Thyroid gland (tissue), 4 donors: ENCODE data around the gene ABCC11.

ENCODE experiments used
- POLR2A ChIP-seq, 2 donors: fragments of 450-650 bp; IDR thresholded peaks; one replicate each; pipeline ENCODE4 v1.6.1; 2017; ENCODE audit warnings: antibody characterized with exemption in 2 of 2, mild to moderate bottlenecking in 2 of 2, moderate library complexity in 1 of 2
- TF ChIP-seq, protein P1 (sequence below), 6 experiments: fragments of 200-600 bp in 3 of 6; fragments of 450-650 bp in 3 of 6; sonication (generic) in 3 of 6; IDR thresholded peaks; one replicate each; pipeline ENCODE4 v1.5.1; 2016 to 2019; ENCODE audit warnings: antibody characterized with exemption in 6 of 6, mild to moderate bottlenecking in 2 of 6, inconsistent platforms in 1 of 6, moderate library complexity in 1 of 6

DNA sequence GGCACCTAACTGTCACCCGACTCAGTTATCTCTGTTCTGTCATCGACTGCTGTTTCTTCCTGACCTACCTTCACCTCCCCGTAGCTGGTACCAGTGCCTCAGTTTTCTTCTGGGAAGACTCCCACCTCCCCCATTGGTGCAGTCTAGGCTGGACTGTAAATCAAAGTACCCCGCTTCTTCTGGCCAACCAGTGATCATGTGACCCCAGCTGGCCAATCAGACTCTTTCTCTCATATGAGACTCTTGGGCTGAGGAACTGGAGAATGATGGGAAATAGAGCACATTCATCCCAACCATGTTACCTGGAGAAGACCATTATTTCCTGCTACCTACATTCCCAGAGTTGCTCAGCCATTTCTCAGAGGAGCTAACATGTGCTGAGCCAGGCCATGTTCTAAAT, 23.8 kb downstream of the ABCC11 start:
- TF ChIP-seq POLR2A (IDR thresholded peaks at IDR 0.05), result no peak
- TF ChIP-seq, protein P1, sequence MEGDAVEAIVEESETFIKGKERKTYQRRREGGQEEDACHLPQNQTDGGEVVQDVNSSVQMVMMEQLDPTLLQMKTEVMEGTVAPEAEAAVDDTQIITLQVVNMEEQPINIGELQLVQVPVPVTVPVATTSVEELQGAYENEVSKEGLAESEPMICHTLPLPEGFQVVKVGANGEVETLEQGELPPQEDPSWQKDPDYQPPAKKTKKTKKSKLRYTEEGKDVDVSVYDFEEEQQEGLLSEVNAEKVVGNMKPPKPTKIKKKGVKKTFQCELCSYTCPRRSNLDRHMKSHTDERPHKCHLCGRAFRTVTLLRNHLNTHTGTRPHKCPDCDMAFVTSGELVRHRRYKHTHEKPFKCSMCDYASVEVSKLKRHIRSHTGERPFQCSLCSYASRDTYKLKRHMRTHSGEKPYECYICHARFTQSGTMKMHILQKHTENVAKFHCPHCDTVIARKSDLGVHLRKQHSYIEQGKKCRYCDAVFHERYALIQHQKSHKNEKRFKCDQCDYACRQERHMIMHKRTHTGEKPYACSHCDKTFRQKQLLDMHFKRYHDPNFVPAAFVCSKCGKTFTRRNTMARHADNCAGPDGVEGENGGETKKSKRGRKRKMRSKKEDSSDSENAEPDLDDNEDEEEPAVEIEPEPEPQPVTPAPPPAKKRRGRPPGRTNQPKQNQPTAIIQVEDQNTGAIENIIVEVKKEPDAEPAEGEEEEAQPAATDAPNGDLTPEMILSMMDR (IDR thresholded peaks at IDR 0.05), result no peak
